ENCODE results near the gene FOXO6. TPM values are rescaled to one million over a fixed set of nuclear protein-coding genes. Genes with fewer than 3 reads are reported as not detected.
A peak's percentile ranks its signal among the peaks of the same experiment; 100 is the strongest.

The FOXO6 gene
- total RNA-seq, 1 donor from 2014 or later: not detected

GRCh38 chr1:41380979-41381691 is 19.9 kb downstream of the FOXO6 start:
- H3K4me1 Mint-ChIP-seq (ENCODE audit: low read depth): peaks cover 12% of the 10 kb centered on the region
- DNase-seq (ENCODE audit: low spot score): no peak
- intact Hi-C loops (cut with micrococcal nuclease): no loop called here
- peak overlapping the region; percentile 74 for H3K4me3 Mint-ChIP-seq
- H3K9me3 Mint-ChIP-seq: no peaks in the 10 kb centered on the region
- peaks cover 59% of the 10 kb centered on the region for H3K27me3 Mint-ChIP-seq (ENCODE audit: insufficient read depth)
- no peak overlapping the region for H3K27ac Mint-ChIP-seq
- H3K36me3 Mint-ChIP-seq (ENCODE audit: low read depth): no peaks in the 10 kb centered on the region

- peaks cover 12% of the 10 kb centered on the region for H3K4me1 Mint-ChIP-seq (ENCODE audit: low read depth)
- peak overlapping the region; percentile 74 for H3K4me3 Mint-ChIP-seq
- no peak for DNase-seq (ENCODE audit: low spot score)
- peaks cover 62% of the 10 kb centered on the region for H3K27me3 Mint-ChIP-seq (ENCODE audit: insufficient read depth)
- H3K9me3 Mint-ChIP-seq: no peaks in the 10 kb centered on the region
- no peak overlapping the region for H3K27ac Mint-ChIP-seq
- intact Hi-C loops (cut with micrococcal nuclease): loop anchor here (1.0 kb wide), 1 partner anchor 21 kb away; the partner anchor contains the start of gene FOXO6
- H3K36me3 Mint-ChIP-seq (ENCODE audit: low read depth): no peaks in the 10 kb centered on the region
Measured at GRCh38 chr1:41381692-41382479, 20.7 kb downstream of the FOXO6 start.

- peaks cover 65% of the 10 kb centered on the region for H3K27me3 Mint-ChIP-seq (ENCODE audit: insufficient read depth)
- H3K9me3 Mint-ChIP-seq: no peaks in the 10 kb centered on the region
- peaks cover 12% of the 10 kb centered on the region for H3K4me1 Mint-ChIP-seq (ENCODE audit: low read depth)
- intact Hi-C loops (cut with micrococcal nuclease): loop anchor here (1.0 kb wide), 1 partner anchor 21 kb away; the partner anchor contains the start of gene FOXO6
- peak overlapping the region; percentile 16 for H3K4me3 Mint-ChIP-seq
- H3K27ac Mint-ChIP-seq: no peak overlapping the region
- no peaks in the 10 kb centered on the region for H3K36me3 Mint-ChIP-seq (ENCODE audit: low read depth)
- no peak for DNase-seq (ENCODE audit: low spot score)
Measured at GRCh38 chr1:41382480-41383090, 21.4 kb downstream of the FOXO6 start.

- Mint-ChIP-seq H3K27me3 (ENCODE audit: insufficient read depth) (peaks cover 61% of the 10 kb centered on the region), H3K27ac (no peak overlapping the region), H3K4me3 (peak overlapping the region; percentile 62), H3K4me1 (ENCODE audit: low read depth) (peaks cover 12% of the 10 kb centered on the region), H3K9me3 (no peaks in the 10 kb centered on the region), H3K36me3 (ENCODE audit: low read depth) (no peaks in the 10 kb centered on the region)
- DNase-seq (ENCODE audit: low spot score): no peak
- intact Hi-C loops (cut with micrococcal nuclease): no loop called here
Measured at GRCh38 chr1:41383094-41383852, 22.0 kb downstream of the FOXO6 start.

GRCh38 chr1:41384579-41384978 is 23.3 kb downstream of the FOXO6 start:
- Mint-ChIP-seq H3K36me3 (ENCODE audit: low read depth) (no peaks in the 10 kb centered on the region), H3K27me3 (ENCODE audit: insufficient read depth) (peaks cover 50% of the 10 kb centered on the region)

GRCh38 chr1:41385398-41386195 is 24.4 kb downstream of the FOXO6 start:
- Mint-ChIP-seq H3K9me3 (no peaks in the 10 kb centered on the region), H3K27me3 (ENCODE audit: insufficient read depth) (peaks cover 40% of the 10 kb centered on the region), H3K27ac (no peak overlapping the region), H3K4me1 (ENCODE audit: low read depth) (peaks cover 12% of the 10 kb centered on the region), H3K36me3 (ENCODE audit: low read depth) (no peaks in the 10 kb centered on the region), H3K4me3 (no peak overlapping the region)
- intact Hi-C loops (cut with micrococcal nuclease): no loop called here
- DNase-seq (ENCODE audit: low spot score): no peak

More at GRCh38 chr1:41384579-41384978, 23.3 kb downstream of the FOXO6 start:
- intact Hi-C loops (cut with micrococcal nuclease): no loop called here
- Mint-ChIP-seq H3K4me3 (no peak overlapping the region), H3K27ac (no peak overlapping the region), H3K4me1 (ENCODE audit: low read depth) (peaks cover 12% of the 10 kb centered on the region), H3K9me3 (no peaks in the 10 kb centered on the region)
- DNase-seq (ENCODE audit: low spot score): no peak

- Mint-ChIP-seq H3K4me3 (no peak overlapping the region), H3K27me3 (ENCODE audit: insufficient read depth) (peaks cover 37% of the 10 kb centered on the region), H3K36me3 (ENCODE audit: low read depth) (no peaks in the 10 kb centered on the region), H3K27ac (no peak overlapping the region), H3K9me3 (no peaks in the 10 kb centered on the region), H3K4me1 (ENCODE audit: low read depth) (peaks cover 12% of the 10 kb centered on the region)
- DNase-seq (ENCODE audit: low spot score): no peak
- intact Hi-C loops (cut with micrococcal nuclease): no loop called here
Measured at GRCh38 chr1:41386196-41386663, 25.0 kb downstream of the FOXO6 start.

- DNase-seq (ENCODE audit: low spot score): no peak
- Mint-ChIP-seq H3K9me3 (no peaks in the 10 kb centered on the region), H3K27ac (no peak overlapping the region), H3K4me3 (no peak overlapping the region), H3K4me1 (ENCODE audit: low read depth) (peaks cover 12% of the 10 kb centered on the region), H3K36me3 (ENCODE audit: low read depth) (no peaks in the 10 kb centered on the region), H3K27me3 (ENCODE audit: insufficient read depth) (peaks cover 33% of the 10 kb centered on the region)
- intact Hi-C loops (cut with micrococcal nuclease): no loop called here
Measured at GRCh38 chr1:41387667-41388091, 26.4 kb downstream of the FOXO6 start.

GRCh38 chr1:41388510-41388909 is 27.3 kb downstream of the FOXO6 start:
- DNase-seq (ENCODE audit: low spot score): no peak

GRCh38 chr1:41389009-41389408 is 27.8 kb downstream of the FOXO6 start:
- Mint-ChIP-seq H3K4me1 (ENCODE audit: low read depth) (no peaks in the 10 kb centered on the region), H3K36me3 (ENCODE audit: low read depth) (no peaks in the 10 kb centered on the region), H3K27me3 (ENCODE audit: insufficient read depth) (peaks cover 22% of the 10 kb centered on the region), H3K9me3 (no peaks in the 10 kb centered on the region), H3K27ac (no peak overlapping the region), H3K4me3 (no peak overlapping the region)
- no peak for DNase-seq (ENCODE audit: low spot score)
- intact Hi-C loops (cut with micrococcal nuclease): no loop called here

More at GRCh38 chr1:41388510-41388909, 27.3 kb downstream of the FOXO6 start:
- Mint-ChIP-seq H3K27ac (no peak overlapping the region), H3K36me3 (ENCODE audit: low read depth) (no peaks in the 10 kb centered on the region), H3K27me3 (ENCODE audit: insufficient read depth) (peaks cover 26% of the 10 kb centered on the region), H3K4me3 (no peak overlapping the region), H3K9me3 (no peaks in the 10 kb centered on the region), H3K4me1 (ENCODE audit: low read depth) (peaks cover 5% of the 10 kb centered on the region)
- intact Hi-C loops (cut with micrococcal nuclease): no loop called here

- no peak overlapping the region for H3K27ac Mint-ChIP-seq
- H3K36me3 Mint-ChIP-seq (ENCODE audit: low read depth): no peaks in the 10 kb centered on the region
- H3K4me1 Mint-ChIP-seq (ENCODE audit: low read depth): no peaks in the 10 kb centered on the region
- DNase-seq (ENCODE audit: low spot score): no peak
- H3K27me3 Mint-ChIP-seq (ENCODE audit: insufficient read depth): peaks cover 12% of the 10 kb centered on the region
- no peak overlapping the region for H3K4me3 Mint-ChIP-seq
- no peaks in the 10 kb centered on the region for H3K9me3 Mint-ChIP-seq
- intact Hi-C loops (cut with micrococcal nuclease): no loop called here
Measured at GRCh38 chr1:41390166-41390565, 28.9 kb downstream of the FOXO6 start.

- no peaks in the 10 kb centered on the region for H3K36me3 Mint-ChIP-seq (ENCODE audit: low read depth)
- H3K4me3 Mint-ChIP-seq: no peak overlapping the region
- no peaks in the 10 kb centered on the region for H3K4me1 Mint-ChIP-seq (ENCODE audit: low read depth)
- DNase-seq (ENCODE audit: low spot score): no peak
- intact Hi-C loops (cut with micrococcal nuclease): no loop called here
- no peak overlapping the region for H3K27ac Mint-ChIP-seq
- H3K27me3 Mint-ChIP-seq (ENCODE audit: insufficient read depth): peaks cover 10% of the 10 kb centered on the region
- H3K9me3 Mint-ChIP-seq: no peaks in the 10 kb centered on the region
Measured at GRCh38 chr1:41390573-41390972, 29.3 kb downstream of the FOXO6 start.

All from activated T-helper 1 cell treated with anti-CD3 and anti-CD28 coated beads, Interleukin-12 subunit alpha, Interleukin-12 subunit beta, Interleukin-2, Interleukin-4 antibody, amounts not matched to agents 30 ng/mL and 10 ng/mL and 1 ng/mL, durations not matched to agents 14 hours and 24 hours and 36 hours (primary cell).